Peyer's patch (tissue), 4 donors: ENCODE data around the gene ZNF146.

Experiments
- CTCF ChIP-seq, 6 experiments: fragments of 450-650 bp in 4 of 6; fragments of 200-600 bp in 2 of 6; sonication (generic) in 1 of 6; IDR thresholded peaks; one replicate each; pipeline ENCODE4 v1.5.1; 2017 to 2019; ENCODE audit warnings: antibody characterized with exemption in 6 of 6, mild to moderate bottlenecking in 3 of 6, moderate library complexity in 1 of 6
- POLR2A ChIP-seq, 2 donors: fragments of 450-650 bp; IDR thresholded peaks; one replicate each; pipeline ENCODE4 v1.5.1; 2017; ENCODE audit warnings: antibody characterized with exemption in 2 of 2, mild to moderate bottlenecking in 2 of 2, moderate library complexity in 2 of 2

GRCh38 chr19:36198119-36198518 lies 16.8 kb upstream of the ZNF146 start:
- no peak for TF ChIP-seq CTCF (IDR thresholded peaks at IDR 0.05)
- TF ChIP-seq POLR2A (IDR thresholded peaks at IDR 0.05), result no peak
